GM19372 (cell line): ENCODE measurements around the gene ZFP36L1.

ENCODE experiments used
- ATAC-seq: cut with Tn5 transposase; IDR thresholded peaks from one replicate; pipeline ENCODE4 v1.9.1; 2021; ENCODE audit warnings: mild to moderate bottlenecking, low read depth, moderate library complexity; ENCODE audit not compliant: unreplicated experiment

Gene ZFP36L1

GRCh38 chr14:68747393-68747792 is 45.5 kb downstream of the ZFP36L1 start:
- no peak for ATAC-seq

GRCh38 chr14:68744613-68745012 is 48.3 kb downstream of the ZFP36L1 start:
- ATAC-seq = no peak

- ATAC-seq = peak; percentile 83
Observed at GRCh38 chr14:68741839-68742470, 50.9 kb downstream of the ZFP36L1 start.

GRCh38 chr14:68741477-68741791 is 51.4 kb downstream of the ZFP36L1 start:
- no peak for ATAC-seq

GRCh38 chr14:68740788-68741476 is 51.9 kb downstream of the ZFP36L1 start:
- ATAC-seq = no peak

GRCh38 chr14:68739701-68740100 is 53.2 kb downstream of the ZFP36L1 start:
- no peak for ATAC-seq

- no peak for ATAC-seq
Observed at GRCh38 chr14:68738559-68738958, 54.3 kb downstream of the ZFP36L1 start.
